ENCODE results near the gene STX19.
"Not testable (repeated sequence)": the region's sequence is repeated elsewhere in the genome, so short reads cannot be mapped to it uniquely, and the experiment has no call there.

STX19 gene

DNA sequence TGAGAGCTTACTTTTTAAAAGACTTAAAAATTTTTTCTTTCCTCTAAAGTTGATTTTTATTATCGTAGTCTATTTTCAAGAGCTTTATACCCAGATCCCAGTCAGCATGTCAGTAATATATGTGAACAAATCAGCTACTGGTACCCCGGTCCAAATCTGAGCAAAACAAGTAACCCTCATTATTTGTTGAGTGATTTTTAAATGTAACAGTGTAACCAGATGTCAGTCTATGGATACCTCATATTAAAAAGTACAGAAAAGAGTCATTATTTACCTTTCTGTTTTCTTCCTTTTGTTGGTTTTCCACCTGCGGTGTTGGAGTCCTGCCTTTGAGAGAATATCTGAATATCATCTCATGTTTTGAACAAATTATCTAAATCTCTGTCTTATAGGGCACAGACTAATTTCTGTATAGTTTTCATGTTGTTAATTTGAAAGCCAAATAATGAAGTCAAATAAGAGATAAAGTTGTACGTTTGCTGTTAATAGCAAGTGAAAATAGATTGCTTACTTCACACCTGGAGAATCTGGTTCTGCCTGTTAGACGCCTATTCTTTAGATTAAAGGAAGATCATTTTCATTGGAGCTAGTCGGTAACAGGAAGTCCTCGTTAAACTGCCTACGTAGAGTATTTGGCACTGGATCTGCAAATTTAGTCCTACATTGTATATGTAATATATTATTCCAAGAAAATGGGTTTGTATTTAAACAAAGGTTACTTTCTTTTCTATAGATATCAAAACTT is at the start of gene STX19:
TSS of gene STX19 (minus strand) at position 505 of the 745 bp plus-strand sequence. CDS start 13,328 bp downstream, outside the sequence.
- DNase-seq, result no peak

DNA sequence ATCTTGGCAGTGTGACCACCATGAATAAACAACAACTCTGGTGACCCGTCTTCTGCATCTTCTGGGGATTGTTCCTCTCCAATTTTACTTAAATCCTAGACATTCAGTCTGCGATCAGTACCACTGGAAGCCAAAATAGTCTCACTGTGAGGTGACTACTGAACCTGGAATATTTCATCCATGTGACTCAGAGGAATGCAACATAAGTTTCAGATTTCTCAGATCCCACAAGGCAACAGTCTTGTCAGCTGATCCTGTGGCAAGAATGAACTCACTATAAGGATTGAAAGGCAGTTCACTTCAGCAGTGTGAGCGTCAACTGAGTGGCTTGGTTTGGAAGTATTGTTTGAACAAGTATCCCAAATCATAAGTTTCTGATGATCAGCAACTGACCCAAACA is 47.7 kb upstream of the STX19 start:
- no peak for DNase-seq

DNA sequence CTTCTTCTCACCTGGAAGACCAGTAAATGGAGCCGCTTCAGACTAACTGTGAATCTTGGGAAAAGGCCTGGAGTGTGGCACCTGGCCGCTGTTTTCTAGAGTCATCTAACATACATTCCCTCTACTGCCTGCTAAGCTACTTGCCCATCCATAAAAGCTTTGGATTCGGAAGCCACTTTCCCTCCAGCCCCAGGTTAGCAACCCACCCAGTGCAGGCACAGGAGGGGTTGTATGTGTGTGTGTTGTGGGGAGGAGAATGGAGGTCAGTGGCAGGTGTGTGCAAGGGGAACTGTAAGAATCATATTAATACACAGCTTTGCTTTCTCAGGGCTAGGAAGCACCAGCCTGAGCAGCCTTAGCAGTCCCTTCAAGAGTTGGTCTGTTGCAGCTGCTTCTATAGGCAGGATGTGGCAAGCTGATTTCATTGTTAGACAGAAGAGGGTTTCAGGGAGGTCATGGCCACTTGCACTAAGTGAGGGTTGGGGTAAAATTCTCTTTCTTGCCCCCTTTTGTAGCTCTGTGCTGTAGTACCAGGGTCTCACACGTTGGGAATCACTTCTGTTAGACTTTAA is 43.4 kb upstream of the STX19 start:
- DNase-seq, result no peak

GRCh38 chr3:94070341-94070911 is 42.0 kb upstream of the STX19 start:
- no peak for DNase-seq

DNA sequence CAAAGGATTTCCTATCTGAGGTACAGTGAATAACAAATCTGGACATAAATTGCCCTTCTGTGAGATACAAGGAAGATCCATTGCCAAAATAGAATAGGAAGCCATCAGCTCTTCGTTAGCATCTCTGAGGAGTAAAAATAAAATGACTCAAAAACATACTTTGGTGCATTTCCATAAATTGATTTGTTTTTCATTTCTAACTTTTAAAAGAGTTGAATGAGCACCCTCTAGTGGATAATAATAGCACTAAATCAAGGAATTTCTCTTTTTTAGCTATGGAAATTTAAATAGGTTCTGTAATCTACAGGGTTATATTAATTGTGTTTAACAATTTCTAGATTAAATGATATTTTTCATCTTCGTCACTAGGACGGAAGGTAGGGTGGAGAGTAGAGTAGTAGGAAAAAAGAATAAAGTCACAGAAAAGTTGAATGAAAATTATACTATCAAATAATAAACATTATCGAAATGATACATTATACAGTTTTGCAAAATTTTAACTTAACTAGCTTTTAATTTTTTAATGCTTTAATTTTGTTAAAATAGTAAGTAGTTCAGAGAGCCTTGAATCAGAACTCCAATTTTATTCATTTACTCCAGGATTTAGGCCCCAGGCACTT is 40.9 kb upstream of the STX19 start:
- peak; percentile 14 for DNase-seq

GRCh38 chr3:94066506-94067500 is 38.4 kb upstream of the STX19 start:
- DNase-seq, result no peak

GRCh38 chr3:94065819-94066480 is 37.6 kb upstream of the STX19 start:
- DNase-seq, result no peak

- no peak for DNase-seq
Measured at GRCh38 chr3:94065122-94065521, 36.7 kb upstream of the STX19 start.

DNA sequence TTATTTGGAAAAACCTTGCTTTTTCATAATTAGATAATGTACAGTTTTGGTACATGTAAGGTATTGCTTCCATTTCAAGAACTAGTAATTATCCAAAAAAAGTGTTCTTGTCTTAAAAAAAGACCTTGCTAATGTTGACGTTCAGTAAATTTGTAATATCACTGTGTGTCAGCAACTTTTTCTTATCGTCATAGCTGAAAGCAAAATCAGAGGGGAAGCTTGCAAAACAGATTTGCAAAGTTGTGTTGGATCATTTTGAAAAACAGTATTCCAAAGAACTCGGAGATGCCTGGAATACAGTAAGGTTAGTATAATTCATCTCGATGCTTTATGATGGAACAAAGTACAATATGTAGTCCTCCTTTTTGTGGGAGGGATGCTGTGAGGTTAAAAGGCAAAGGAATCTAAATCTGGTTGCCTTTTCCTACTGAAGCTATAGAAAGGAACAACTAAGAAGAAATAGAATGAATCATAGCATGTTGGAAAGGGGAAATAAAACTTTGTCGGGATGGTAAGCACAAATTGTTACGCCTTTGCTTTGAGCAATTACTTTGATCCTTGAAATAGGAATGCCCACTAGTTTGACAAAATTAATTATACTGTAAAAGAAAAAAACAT is 36.0 kb upstream of the STX19 start:
- DNase-seq, result no peak

DNA sequence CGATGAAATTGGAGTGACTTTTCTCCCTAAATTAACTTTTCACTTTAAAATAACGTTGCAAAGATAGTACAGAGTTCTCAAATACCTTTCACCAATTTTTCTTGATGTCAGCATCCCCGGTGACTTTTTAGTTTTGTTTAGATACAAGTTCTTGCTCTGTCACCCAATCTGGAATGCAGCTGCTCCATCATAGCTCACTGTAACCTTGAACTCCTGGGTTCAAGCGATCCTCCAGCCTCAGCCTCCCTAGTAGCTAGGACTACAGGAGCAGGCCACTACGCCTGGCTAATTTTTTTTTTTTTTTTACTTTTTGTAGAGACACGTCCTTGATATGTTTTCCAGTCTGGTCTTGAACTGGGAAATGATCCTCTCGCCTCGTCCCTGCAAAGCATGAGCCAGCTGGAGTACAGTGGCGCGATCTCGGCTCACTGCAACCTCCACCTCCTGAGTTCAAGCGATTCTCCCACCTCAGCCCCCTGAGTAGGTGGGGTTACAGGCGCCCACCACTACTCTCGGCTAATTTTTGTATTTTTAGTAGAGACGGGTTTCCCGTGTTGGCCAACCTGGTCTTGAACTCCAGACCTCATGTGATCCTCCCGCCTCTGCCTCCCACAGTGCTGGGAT is 35.2 kb upstream of the STX19 start:
- DNase-seq, result no peak

DNA sequence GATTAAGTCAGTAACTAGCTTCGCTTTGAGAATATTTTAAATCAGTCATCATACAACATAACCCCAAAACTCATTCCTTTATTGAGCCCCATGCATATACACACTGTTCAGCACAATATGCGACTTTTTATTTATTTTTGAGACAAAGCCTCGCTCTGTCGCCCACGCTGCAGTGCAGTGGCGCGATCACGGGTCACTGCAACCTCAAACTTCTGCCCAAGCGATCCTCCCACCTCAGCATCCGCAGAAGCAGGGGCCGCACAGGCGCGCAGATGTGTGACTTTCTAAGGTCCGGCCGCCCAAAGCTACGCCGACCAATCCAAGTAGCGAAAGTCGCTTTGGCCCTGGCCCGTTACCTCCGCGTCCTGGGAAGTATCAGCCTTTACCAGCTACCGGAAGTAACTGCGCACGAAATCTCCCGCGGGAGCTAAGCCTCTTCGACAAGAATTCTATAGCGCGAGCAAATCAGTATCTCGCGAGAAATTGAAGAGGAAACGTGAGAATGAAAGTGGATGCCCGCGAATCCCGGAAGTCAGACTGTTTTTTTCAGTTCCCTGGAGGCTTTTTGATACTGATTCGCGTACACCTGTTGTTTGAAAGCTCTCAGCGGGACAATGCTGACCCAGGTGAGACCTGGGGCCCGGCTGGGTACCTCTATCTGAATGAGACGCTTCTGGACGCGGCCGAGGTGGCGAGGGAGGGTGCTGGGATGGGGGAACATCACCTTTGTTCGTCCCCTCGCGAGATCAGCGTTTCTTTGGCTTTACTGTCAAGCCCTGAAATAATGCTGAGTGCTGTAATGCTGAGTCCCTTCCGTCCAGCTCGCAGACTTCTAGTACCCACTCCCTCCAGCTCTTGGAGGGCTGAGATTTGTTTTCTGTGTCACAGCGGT is 34.4 kb upstream of the STX19 start, which contains the start of the genes DHFR2 and NSUN3:
TSS of gene DHFR2 (minus strand) at position 404 of the 892 bp plus-strand sequence. CDS start 1,405 bp downstream, outside the sequence.
TSS of gene NSUN3 (plus strand) at position 549 of the 892 bp plus-strand sequence. CDS start at position 615, 66 bp downstream.
- DNase-seq, result peak; percentile 91

GRCh38 chr3:94061297-94061696 is 32.9 kb upstream of the STX19 start:
- DNase-seq, result no peak

DNA sequence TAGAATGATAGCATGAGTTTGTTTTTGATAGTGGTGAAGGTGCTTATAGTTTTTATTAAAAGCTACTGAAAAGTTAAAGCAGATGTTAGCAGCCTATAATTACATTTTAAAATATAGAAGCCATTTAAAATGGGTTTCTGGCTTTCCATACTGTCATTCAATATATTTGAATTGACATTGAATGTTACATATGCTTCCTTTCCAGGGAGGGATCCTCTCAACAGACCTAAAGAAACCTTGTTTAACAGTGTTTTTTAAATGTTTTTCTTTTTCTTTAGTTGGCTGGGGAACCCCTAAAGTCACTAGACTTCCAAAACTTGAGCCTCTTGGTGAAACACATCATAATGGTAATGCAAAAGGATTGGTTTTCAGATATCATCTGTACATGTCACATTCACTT is 22.1 kb upstream of the STX19 start:
- DNase-seq, result no peak

DNA sequence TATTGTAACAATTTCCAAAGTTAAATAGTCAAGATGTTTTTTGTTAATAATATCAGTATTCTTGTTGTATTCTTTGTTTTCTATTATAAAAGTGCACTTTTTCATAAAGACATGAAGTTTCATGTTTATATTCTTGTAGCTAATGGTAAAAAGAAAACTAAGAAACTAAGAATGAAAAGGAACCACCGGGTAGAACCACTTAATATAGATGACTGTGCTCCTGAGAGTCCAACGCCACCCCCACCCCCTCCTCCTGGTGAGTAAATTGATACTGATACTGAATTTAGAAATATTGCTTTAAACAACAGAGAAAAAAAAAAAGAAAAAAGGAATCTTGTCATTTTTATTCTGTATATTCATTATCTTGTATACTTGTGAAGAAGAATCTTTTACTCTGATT is 20.9 kb upstream of the STX19 start:
- no peak for DNase-seq

- DNase-seq, result no peak
Measured at GRCh38 chr3:94046533-94046932, 18.1 kb upstream of the STX19 start.

- DNase-seq, result not testable (repeated sequence)
Measured at GRCh38 chr3:94044100-94044936, 15.9 kb upstream of the STX19 start.

DNA sequence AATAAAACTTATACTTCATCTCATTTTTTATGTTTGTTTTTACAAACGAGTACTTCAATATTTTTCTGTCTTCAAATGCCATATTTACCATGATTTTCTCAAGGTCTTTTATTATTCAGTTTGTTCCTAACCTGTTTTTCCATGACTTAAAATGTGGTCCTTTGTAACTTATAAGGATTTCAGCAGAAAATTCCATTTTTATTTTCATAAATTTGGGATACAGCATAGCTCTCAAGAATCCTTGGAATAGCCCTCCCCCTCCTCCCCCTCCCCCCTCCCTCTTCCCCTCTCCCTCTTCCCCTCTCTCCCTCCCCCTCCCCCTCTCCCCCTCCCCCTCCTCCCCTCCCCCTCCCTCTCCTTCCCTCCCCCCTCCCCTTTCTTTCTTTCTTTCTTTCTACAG is 14.9 kb upstream of the STX19 start:
- no peak for DNase-seq

DNA sequence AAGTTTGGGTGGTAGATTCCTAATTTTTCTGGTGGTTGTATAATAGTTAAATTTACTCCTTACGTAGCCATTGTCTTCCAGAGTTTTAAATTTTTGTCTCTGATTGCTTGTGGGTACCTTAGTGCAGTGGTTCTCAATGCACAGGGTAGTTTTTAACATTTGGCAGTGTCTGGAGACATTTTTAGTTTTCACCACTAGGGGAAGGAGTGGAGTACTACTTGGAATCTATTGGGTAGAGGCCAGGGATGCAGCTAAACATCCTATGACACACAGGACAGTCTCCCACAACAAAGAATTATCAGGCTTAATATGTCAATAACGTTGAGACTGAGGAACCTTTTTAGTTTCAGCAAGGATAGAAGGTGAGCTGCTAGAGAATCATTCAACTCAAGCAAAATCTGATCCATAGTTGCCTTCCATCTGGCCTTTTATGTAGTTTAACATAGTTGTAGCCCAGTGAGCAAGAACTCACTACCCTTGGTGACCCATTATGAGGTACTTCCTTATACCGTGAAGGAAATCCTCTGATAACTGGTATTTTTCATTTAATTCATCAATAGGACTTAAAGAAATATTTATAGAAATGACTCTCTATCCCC is 8.6 kb upstream of the STX19 start:
- no peak for DNase-seq

Data from NCI-H1694 treated with DMSO at 0.1 percent for 48 hours (cell line).